Urinary bladder (tissue), 4 donors: ENCODE results near the gene SLC16A4. TPM values are rescaled to one million over a fixed set of nuclear protein-coding genes. Genes with fewer than 3 reads are reported as not detected.

Experiments
- DNase-seq: peaks from one replicate; pipeline ENCODE4 v3.0.0-alpha.2; 2015; ENCODE audit errors: extremely low spot score
- H3K27ac ChIP-seq: one replicate; pipeline ENCODE4 v1.5.1; 2013; ENCODE audit warnings: low read depth, mild to moderate bottlenecking, moderate library complexity
- H3K36me3 ChIP-seq: one replicate; pipeline ENCODE4 v1.6.1; 2013; ENCODE audit warnings: mild to moderate bottlenecking, moderate library complexity; ENCODE audit not compliant: insufficient read depth
- H3K4me1 ChIP-seq: one replicate; pipeline ENCODE4 v1.6.1; 2013; ENCODE audit warnings: mild to moderate bottlenecking, moderate library complexity; ENCODE audit not compliant: insufficient read depth
- H3K4me3 ChIP-seq: one replicate; pipeline ENCODE4 v1.5.1; 2013; ENCODE audit warnings: low read depth, low read length
- WGBS: extraction: QIAGEN DNeasy Blood & Tissue Kit; methylation state at CpG from one replicate; pipeline ENCODE4 v1.1.7; 2013; 5-methylcytosine and 5-hydroxymethylcytosine counted together
- polyA plus RNA-seq: library from polyadenylated mRNA; stranded (reverse); fragments of 200-250 nt; gene quantifications from one replicate; pipeline ENCODE4 v1.2.3, GENCODE V29; 2013
- total RNA-seq: library from RNA; depleted of rRNA; stranded (reverse); fragments of >200 nt; gene quantifications from one replicate; pipeline ENCODE4 v1.2.3, GENCODE V29; 2014
- donor health status: healthy with polysubstance abuse.
- donor health status: healthy.

The SLC16A4 gene
- total and polyA plus RNA-seq, 2 donors = 3.6 to 15.4 TPM

- 6% methylated on average over 9 of the region's 9 CpGs for WGBS
- no peak for DNase-seq
- Histone ChIP-seq H3K36me3 (no peaks in the 10 kb centered on the region), H3K27ac (no peak overlapping the region), H3K4me1 (peaks cover 2% of the 10 kb centered on the region), H3K4me3 (peak overlapping the region; percentile 53)
These were observed 50.7 kb downstream of the SLC16A4 start for GRCh38 chr1:110340207-110340468.

GRCh38 chr1:110339407-110340206, 51.2 kb downstream of the SLC16A4 start:
- peak overlapping the region; percentile 53 for H3K4me3 ChIP-seq
- H3K4me1 ChIP-seq = peaks cover 2% of the 10 kb centered on the region
- no peak for DNase-seq
- H3K27ac ChIP-seq = peak overlapping the region; percentile 60
- WGBS = under 1% methylated on average over 77 of the region's 77 CpGs
- no peaks in the 10 kb centered on the region for H3K36me3 ChIP-seq

DNA sequence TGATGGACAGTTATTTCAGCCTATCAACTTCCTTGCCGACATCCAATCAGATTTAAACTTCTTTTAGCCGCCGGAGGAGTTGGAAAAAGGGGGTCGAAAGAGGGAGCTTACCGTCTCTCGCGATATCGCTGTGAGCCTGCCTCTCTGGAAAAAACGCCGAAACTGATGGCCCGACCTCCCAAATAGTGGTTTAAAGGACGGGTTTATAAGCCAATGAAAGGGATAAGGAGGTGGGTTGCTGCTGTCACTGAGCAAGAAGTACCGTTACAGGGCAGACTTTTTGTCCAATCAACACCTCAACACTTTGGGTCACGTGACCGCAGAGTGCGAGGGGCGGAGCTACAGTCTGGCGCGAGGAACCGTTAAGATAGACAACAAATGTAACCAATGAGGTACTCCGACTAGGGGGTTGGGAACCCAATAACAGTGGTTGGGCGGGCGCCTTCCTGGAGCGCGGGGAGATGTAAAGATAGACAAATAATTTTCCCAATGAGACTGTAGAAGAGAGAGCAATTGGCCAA, 51.9 kb downstream of the SLC16A4 start, which contains the start of gene RBM15:
RBM15 (plus strand) TSS at position 492 of the 521 bp plus-strand sequence; CDS start at position 521, 29 bp downstream.
- peak; percentile 100 for DNase-seq
- peak within 1 kb of the TSS; percentile 53 for H3K4me3 ChIP-seq
- peak within 1 kb of the TSS; percentile 98 for H3K27ac ChIP-seq
- WGBS = under 1% methylated on average over 25 of the region's 25 CpGs
- peaks cover 2% of the 10 kb centered on the region for H3K4me1 ChIP-seq
- no peaks in the 10 kb centered on the region for H3K36me3 ChIP-seq

DNA sequence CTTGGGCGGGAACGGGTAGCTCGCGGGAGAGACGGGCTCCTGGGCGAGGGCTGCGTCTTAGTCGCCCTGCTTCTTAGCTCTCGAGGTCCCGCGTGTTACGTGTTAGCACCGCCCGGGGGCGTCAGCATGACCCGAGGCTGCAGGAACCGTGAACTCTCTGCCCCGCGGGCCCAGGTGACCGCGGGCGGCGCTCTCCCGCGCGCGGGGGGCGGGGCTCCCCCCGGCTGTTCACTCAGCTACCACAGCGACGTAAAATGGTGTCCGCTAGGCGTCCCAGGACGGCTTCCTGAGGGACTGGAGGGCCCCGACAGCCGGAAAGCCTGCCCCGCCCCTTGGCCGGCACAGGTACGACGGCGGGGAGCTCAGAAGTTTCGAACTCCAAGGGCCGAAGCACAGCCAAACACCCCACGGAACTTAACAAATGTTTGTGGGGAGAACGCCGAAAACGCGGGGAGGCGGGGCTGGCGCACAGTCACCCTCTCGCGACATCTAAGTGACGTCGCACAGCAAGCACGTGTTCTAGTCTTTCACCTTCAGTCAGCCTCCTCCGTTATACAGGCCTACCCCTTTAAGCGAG, 52.4 kb downstream of the SLC16A4 start:
- Histone ChIP-seq H3K4me1 (peaks cover 2% of the 10 kb centered on the region), H3K27ac (peak overlapping the region; percentile 98), H3K36me3 (no peaks in the 10 kb centered on the region), H3K4me3 (peak overlapping the region; percentile 51)
- no peak for DNase-seq
- under 1% methylated on average over 57 of the region's 57 CpGs for WGBS

- Histone ChIP-seq H3K4me1 (peaks cover 2% of the 10 kb centered on the region), H3K36me3 (no peaks in the 10 kb centered on the region), H3K27ac (peak overlapping the region; percentile 98), H3K4me3 (peak overlapping the region; percentile 51)
- DNase-seq = peak; percentile 20
- 2% methylated on average over 36 of the region's 36 CpGs for WGBS
These were observed 53.0 kb downstream of the SLC16A4 start for GRCh38 chr1:110337704-110338308.

GRCh38 chr1:110336300-110337039, 54.4 kb downstream of the SLC16A4 start:
- DNase-seq = no peak
- Histone ChIP-seq H3K27ac (no peak overlapping the region), H3K4me1 (peaks cover 2% of the 10 kb centered on the region)

DNA sequence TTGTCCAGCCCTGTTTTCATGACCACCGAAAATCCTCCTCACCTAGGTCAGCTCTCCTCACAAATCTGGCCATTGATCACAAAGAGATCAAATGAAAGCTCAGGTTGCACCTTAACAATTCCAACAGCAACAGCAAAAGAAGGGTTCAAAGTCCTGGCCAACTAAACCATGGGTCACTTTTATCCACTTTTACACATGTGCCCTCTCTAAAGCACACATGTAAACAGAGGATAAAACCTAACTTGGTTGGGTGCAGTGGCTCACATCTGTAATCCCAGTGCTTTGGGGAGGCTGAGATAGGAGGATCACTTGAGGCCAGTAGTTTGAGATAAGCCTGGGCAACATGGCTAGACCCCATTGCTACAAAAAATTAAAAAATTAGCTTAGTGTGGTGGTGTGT, 55.6 kb downstream of the SLC16A4 start:
- 97% methylated on average over 1 of the region's 1 CpG for WGBS

More at GRCh38 chr1:110336300-110337039, 54.4 kb downstream of the SLC16A4 start:
- Histone ChIP-seq H3K4me3 (no peak overlapping the region), H3K36me3 (no peaks in the 10 kb centered on the region)
- WGBS = 41% methylated on average over 1 of the region's 1 CpG

DNA sequence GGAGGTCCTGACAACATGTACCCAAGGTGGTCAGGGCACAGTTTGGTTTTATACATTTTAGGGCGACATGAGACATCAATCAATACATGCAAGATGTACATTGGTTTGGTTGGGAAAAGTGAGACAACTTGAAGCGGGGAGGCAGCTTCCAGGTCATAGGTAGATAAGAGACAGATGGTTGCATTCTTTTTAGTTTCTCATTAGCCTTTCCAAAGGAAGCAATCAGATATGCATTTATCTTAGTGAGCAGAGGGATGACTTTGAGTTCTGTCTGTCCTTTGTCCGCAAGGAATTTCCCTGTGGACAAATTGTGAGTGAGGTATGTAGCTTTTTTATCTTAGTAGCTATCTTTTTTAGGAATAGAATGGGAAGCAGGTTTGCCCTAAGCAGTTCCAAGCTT, 62.1 kb downstream of the SLC16A4 start:
- DNase-seq = no peak

More for the DNA sequence above, 55.6 kb downstream of the SLC16A4 start:
- H3K4me1 ChIP-seq = no peaks in the 10 kb centered on the region
- H3K27ac ChIP-seq = no peak overlapping the region
- no peaks in the 10 kb centered on the region for H3K36me3 ChIP-seq
- no peak for DNase-seq
- H3K4me3 ChIP-seq = no peak overlapping the region

GRCh38 chr1:110328274-110328673, 62.6 kb downstream of the SLC16A4 start:
- no peak for DNase-seq
- H3K4me3 ChIP-seq = no peak overlapping the region
- H3K27ac ChIP-seq = no peak overlapping the region
- H3K36me3 ChIP-seq = no peaks in the 10 kb centered on the region
- no peaks in the 10 kb centered on the region for H3K4me1 ChIP-seq

More for the DNA sequence above, 62.1 kb downstream of the SLC16A4 start:
- no peaks in the 10 kb centered on the region for H3K36me3 ChIP-seq
- H3K4me3 ChIP-seq = no peak overlapping the region
- WGBS = 93% methylated on average over 3 of the region's 3 CpGs
- no peaks in the 10 kb centered on the region for H3K4me1 ChIP-seq
- H3K27ac ChIP-seq = no peak overlapping the region

GRCh38 chr1:110326826-110327225, 64.0 kb downstream of the SLC16A4 start:
- 69% methylated on average over 1 of the region's 1 CpG for WGBS
- DNase-seq = no peak
- H3K27ac ChIP-seq = no peak overlapping the region
- H3K4me3 ChIP-seq = no peak overlapping the region
- no peaks in the 10 kb centered on the region for H3K4me1 ChIP-seq
- H3K36me3 ChIP-seq = no peaks in the 10 kb centered on the region

DNA sequence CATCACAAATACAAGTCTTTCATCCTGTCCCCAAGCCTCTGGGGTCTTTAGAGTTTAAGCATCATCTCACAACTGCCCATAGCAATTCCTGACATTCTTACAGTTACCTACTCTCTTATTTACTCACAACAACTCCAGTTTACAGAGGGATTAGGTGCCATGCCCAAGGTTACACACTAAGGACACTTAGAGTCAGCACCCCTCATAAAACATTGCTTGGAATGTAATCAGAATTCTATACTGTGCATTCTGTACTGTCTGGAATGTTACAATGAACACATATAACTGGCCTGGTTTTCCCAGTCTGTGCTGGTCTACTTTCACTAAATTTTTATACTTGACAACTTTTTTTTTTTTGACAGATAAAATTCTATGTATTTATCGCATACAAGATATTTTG, 66.2 kb downstream of the SLC16A4 start:
- no peaks in the 10 kb centered on the region for H3K36me3 ChIP-seq
- no peaks in the 10 kb centered on the region for H3K4me1 ChIP-seq
- no peak for DNase-seq
- 91% methylated on average over 1 of the region's 1 CpG for WGBS
- H3K4me3 ChIP-seq = no peak overlapping the region
- H3K27ac ChIP-seq = no peak overlapping the region

DNA sequence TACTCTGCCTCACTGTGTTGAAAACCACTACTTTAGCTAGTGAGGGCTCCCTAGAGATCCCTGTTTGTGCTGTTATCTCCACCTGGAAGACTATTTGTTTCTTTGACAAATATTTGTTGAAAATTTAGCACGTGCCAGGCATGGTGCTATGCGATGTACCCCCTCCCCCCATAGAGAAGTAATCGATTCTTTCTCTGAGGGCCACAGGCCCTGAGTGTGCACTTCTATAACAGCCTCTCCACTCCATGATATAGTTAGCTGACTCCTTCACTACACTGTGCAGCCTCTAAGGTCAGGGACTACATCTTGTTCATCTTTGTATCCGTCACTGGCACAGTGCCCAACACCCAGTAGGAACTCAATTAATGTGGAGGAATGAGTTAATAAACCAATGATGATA, 69.0 kb downstream of the SLC16A4 start:
- Histone ChIP-seq H3K36me3 (no peaks in the 10 kb centered on the region), H3K4me1 (no peaks in the 10 kb centered on the region), H3K27ac (no peak overlapping the region), H3K4me3 (no peak overlapping the region)
- 76% methylated on average over 4 of the region's 4 CpGs for WGBS
- no peak for DNase-seq

DNA sequence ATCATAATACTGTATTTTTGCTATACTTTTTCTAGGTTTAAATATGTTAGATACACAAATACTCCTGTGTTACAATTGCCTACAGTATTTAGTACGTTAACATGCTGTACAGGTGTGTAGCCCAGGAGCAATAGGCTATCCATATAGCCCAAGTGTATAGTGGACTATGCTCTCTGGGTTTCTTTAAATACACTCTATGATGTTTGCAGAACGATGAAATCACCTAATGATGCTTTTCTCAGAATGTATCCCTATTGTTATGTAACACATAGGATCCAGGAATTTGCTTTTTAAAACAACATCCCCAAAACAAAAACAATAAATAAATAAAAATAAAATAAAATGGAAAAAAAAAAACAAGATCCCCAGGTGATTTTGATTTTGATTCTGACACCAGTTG, 69.8 kb downstream of the SLC16A4 start:
- Histone ChIP-seq H3K27ac (no peak overlapping the region), H3K4me1 (no peaks in the 10 kb centered on the region), H3K36me3 (no peaks in the 10 kb centered on the region), H3K4me3 (no peak overlapping the region)
- 79% methylated on average over 2 of the region's 2 CpGs for WGBS
- no peak for DNase-seq
